ENCODE measurements around the gene USP13. TPM values are rescaled to one million over a fixed set of nuclear protein-coding genes. Genes with fewer than 3 reads are reported as not detected.

Gene USP13
- total RNA-seq, 1 donor from 2014 or later, result 15.4 TPM

DNA sequence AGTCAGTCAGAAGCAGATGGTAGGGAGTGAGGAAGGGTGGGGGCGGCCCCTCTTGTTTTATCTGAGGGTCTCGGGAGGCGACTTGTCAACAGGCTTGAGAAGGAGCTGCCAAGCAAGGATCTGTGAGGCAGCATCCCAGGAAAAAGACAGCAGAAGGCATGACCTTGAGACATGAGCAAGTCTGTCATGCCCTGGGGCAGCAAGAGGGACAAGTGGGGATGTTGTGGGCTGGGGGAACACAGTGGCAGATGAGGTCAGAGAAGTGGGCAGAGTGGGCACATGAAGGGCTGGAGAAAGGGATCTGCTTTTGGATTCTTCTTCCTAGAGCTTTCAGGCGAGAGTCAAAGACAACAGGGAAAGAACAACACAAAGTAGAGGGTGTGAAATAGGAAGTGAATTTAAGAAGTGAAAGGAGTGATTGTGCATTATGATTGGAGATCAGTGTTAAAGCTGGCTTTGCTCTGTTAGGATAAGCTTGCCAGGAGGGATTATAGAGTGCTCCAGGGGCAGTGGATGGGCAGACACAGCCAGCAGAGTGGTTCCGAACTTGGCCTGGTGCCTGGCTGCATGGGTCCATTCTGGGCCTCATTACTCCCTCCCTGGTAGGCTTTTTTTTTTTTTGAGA is 73.3 kb downstream of the USP13 start:
- ATAC-seq, result peak; percentile 35

DNA sequence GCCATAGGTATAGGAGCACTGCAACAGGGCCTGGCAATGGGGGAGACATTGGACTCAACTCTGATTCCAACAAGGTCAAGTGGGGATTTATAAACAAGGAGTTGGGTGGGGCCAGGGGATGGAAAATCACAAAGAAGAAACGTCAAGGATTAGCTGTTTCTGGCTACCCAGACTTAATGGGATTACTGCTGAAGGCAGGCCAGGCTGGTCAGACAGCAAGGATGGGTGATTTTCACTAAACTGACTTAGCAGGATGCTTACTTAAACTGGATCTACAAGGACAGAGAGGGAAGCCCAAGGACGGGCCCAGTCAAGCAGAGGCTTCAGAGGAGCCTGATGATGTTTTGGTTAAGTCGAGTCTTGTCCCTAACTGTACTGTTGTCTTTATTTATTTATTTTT is 76.2 kb downstream of the USP13 start:
- ATAC-seq (no peak), DNase-seq (no peak)
- Histone ChIP-seq H3K4me1 (peaks cover 8% of the 10 kb centered on the region), H3K4me3 (no peak overlapping the region), H3K36me3 (peaks cover 12% of the 10 kb centered on the region), H3K27ac (no peak overlapping the region), H3K27me3 (no peaks in the 10 kb centered on the region), H3K9me3 (no peaks in the 10 kb centered on the region)
- TF ChIP-seq, protein P1, sequence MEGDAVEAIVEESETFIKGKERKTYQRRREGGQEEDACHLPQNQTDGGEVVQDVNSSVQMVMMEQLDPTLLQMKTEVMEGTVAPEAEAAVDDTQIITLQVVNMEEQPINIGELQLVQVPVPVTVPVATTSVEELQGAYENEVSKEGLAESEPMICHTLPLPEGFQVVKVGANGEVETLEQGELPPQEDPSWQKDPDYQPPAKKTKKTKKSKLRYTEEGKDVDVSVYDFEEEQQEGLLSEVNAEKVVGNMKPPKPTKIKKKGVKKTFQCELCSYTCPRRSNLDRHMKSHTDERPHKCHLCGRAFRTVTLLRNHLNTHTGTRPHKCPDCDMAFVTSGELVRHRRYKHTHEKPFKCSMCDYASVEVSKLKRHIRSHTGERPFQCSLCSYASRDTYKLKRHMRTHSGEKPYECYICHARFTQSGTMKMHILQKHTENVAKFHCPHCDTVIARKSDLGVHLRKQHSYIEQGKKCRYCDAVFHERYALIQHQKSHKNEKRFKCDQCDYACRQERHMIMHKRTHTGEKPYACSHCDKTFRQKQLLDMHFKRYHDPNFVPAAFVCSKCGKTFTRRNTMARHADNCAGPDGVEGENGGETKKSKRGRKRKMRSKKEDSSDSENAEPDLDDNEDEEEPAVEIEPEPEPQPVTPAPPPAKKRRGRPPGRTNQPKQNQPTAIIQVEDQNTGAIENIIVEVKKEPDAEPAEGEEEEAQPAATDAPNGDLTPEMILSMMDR (IDR thresholded peaks at IDR 0.05), result no peak
- intact Hi-C loops (cut with DNase I), result no loop called here

More for the DNA sequence above, 73.3 kb downstream of the USP13 start:
- H3K4me3 ChIP-seq, result no peak overlapping the region
- intact Hi-C loops (cut with DNase I), result no loop called here
- no peak for DNase-seq
- TF ChIP-seq, protein P1 (IDR thresholded peaks at IDR 0.05), result no peak
- H3K27me3 ChIP-seq, result no peaks in the 10 kb centered on the region
- H3K36me3 ChIP-seq, result peaks cover 23% of the 10 kb centered on the region
- no peak overlapping the region for H3K27ac ChIP-seq
- no peaks in the 10 kb centered on the region for H3K4me1 ChIP-seq
- H3K9me3 ChIP-seq, result no peaks in the 10 kb centered on the region

DNA sequence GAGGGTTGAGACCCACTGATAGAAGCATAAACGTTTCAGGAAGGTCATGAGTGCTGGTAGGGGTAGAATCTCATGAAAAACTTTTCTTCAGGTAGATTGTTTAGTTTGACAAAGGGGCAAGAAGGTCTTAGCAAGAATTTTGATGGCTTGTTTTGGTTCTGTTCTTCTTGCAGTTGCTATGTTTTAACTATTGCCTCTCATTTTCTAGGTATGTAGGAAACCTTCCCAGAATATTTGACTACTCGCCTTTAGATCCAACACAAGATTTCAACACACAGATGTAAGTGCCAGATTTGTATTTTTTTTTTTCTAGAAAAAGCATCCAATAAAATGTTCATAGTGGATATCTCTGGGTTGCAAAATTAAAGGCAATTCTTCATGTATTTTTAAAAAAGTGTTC is 77.1 kb downstream of the USP13 start:
- TF ChIP-seq, protein P1 (IDR thresholded peaks at IDR 0.05), result no peak
- no peak for ATAC-seq
- intact Hi-C loops (cut with DNase I), result no loop called here
- Histone ChIP-seq H3K9me3 (no peaks in the 10 kb centered on the region), H3K4me1 (peaks cover 8% of the 10 kb centered on the region), H3K27ac (no peak overlapping the region), H3K4me3 (no peak overlapping the region), H3K36me3 (peaks cover 12% of the 10 kb centered on the region), H3K27me3 (no peaks in the 10 kb centered on the region)
- no peak for DNase-seq

DNA sequence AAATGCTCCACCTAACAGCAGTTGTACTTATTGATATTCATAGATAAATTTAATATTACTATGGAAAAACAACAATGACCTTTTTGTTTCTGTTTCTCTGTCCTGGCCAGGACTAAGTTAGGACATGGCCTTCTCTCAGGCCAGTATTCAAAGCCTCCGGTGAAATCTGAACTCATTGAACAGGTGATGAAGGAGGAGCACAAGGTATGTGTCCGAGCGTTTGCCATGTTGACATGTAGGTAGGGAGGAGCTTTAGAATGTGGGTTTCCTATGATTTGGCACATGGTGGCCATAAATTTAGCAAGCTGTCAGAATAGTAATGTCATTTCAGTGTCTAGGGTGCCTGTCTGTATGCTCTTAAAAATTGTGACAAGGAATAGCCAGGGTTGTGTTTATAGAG is 77.7 kb downstream of the USP13 start:
- H3K36me3 ChIP-seq, result peaks cover 12% of the 10 kb centered on the region
- intact Hi-C loops (cut with DNase I), result no loop called here
- peak overlapping the region; percentile 71 for H3K27ac ChIP-seq
- no peak overlapping the region for H3K4me3 ChIP-seq
- ATAC-seq, result no peak
- DNase-seq, result no peak
- H3K4me1 ChIP-seq, result peaks cover 8% of the 10 kb centered on the region
- TF ChIP-seq, protein P1 (IDR thresholded peaks at IDR 0.05), result no peak
- no peaks in the 10 kb centered on the region for H3K9me3 ChIP-seq
- H3K27me3 ChIP-seq, result no peaks in the 10 kb centered on the region

DNA sequence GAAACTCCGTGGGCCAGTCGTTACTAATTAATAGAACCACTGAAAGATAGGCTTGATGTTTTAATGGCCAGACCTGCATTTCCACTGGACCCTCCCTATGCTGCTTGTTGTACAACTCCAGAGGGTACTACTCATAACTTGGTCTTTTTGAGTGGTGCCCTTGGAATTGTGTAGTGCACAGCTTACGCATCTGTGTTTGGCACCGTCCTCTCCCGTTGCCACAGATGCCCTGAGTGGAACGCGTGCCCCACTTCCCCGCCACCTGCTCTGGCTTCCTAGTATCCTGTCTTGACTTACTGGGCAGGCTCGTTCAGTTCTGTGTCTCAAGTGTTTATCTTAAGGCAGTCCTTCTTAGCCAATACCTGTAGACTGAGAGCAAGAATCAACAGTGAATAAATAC is 78.7 kb downstream of the USP13 start:
- intact Hi-C loops (cut with DNase I), result no loop called here
- Histone ChIP-seq H3K4me3 (no peak overlapping the region), H3K4me1 (peaks cover 8% of the 10 kb centered on the region), H3K36me3 (peaks cover 12% of the 10 kb centered on the region), H3K9me3 (no peaks in the 10 kb centered on the region), H3K27me3 (no peaks in the 10 kb centered on the region), H3K27ac (peak overlapping the region; percentile 71)
- TF ChIP-seq, protein P1 (IDR thresholded peaks at IDR 0.05), result no peak
- ATAC-seq (peak; percentile 94), DNase-seq (peak; percentile 92)

Data from upper lobe of right lung (tissue), 1 donor.